Left renal cortex interstitium (tissue), 4 donors: ENCODE data around the gene GPR135. TPM values are rescaled to one million over a fixed set of nuclear protein-coding genes. Genes with fewer than 3 reads are reported as not detected.

Experiments used
- DNase-seq, 4 donors: peaks; one replicate each; pipeline ENCODE4 v3.0.0-alpha.2; 2013; ENCODE audit warnings: low read depth in 4 of 4, low spot score in 2 of 4, missing footprints in 1 of 4
- polyA plus RNA-seq, 4 donors: library from polyadenylated mRNA; unstranded; fragments of 120-200 nt; gene quantifications; one replicate each; pipeline ENCODE4 v1.2.1, GENCODE V29; 2013; ENCODE audit not compliant: insufficient read length in 4 of 4

The GPR135 gene
- polyA plus RNA-seq, 4 donors: 3.3 to 6.3 (median 4.9) TPM

DNA sequence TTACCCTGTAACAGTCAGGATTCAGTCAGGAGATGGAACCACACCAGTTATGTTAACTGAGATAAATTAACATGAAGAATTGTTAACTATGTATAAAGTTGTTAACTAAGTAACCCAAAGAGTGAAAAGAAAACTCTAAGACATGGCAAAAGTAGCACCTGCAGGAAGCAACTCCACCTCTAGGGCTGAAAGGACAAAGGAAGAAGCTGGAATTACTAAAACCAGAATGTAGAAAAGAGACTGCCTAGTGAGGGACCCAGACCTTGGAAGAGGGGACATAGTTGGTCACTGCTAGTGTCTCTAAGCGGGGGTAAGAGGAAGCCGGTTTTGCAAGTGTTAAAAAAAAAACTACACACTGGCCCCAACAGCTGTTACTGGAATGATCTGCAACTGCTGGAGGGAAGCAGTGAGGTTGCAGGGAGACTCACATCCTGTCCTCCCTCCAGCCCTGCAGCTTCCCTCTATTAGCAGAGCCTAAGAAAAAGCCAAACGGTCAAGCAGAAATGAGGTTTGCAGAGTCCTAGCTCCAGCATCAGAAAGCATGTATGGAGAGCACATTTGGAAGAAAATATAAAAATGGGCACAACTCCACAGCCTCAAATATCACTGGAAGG lies 39.8 kb downstream of the GPR135 start:
- DNase-seq: no peak

- DNase-seq: peak in 2 of 4 donors; percentile 65 to 84
Observed at GRCh38 chr14:59424341-59425071, 40.7 kb downstream of the GPR135 start.

GRCh38 chr14:59422069-59422881 lies 42.9 kb downstream of the GPR135 start:
- DNase-seq: no peak

- no peak for DNase-seq
Observed at GRCh38 chr14:59419303-59419702, 45.9 kb downstream of the GPR135 start.

DNA sequence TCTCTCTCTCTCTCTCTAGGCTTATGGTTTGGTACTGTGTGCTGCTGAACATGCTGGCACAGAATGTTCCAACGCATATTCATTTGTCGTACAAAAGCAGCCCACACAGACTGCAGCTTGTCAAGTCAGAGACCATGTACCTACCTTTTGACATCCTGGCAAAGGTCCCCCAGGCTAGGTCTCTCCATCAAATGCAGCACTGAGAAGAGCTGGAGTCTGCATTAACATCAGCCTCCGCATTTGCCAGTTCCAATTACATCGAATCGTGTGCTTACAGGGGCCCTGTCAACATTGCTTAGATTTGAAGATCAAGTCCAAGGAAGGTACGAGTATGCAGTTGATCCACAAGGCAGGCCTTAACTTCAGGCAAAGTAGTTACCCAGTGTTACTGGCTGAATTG lies 47.9 kb downstream of the GPR135 start:
- DNase-seq: no peak

DNA sequence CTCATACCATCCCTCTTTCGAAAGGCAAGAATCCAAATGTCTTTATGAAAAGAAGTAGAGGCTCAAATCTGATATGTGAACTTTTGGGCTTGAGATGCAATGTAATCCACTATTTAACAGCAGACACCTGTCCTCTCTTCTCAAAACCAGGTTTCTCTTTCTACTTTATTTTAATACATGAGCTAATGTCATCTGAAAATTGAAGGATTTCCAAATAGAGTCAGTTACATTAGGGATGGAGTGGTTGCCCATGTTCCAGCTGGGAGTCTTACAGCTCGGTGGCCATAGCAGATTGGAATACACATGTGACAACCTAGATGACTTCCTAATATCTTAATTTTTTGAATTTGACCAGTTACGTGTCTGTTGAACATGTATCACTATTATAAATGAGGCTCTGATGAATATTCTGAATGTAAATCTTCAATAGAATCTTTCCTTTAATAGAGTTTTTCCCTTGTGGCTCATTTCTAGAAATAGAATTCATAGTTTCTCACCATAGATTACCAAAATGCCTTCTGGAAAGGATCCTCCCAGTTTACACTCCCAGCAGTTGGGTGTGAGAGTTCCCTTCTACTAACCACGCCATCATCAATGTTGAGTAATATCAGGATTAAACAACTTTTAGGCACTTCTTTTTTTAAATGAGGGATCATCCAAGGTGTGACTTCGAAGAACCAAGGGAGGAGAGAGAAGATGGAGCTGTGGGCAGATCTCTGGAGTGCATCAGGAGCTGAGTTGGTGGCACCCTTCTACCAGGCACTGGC lies 49.2 kb downstream of the GPR135 start:
- no peak for DNase-seq

Other genes with a start within 250 kb of the GPR135 start
- 10 to 100 TPM; 38.6 to 56.0 (median 51.2) TPM for gene L3HYPDH, start 19.0 kb upstream of the GPR135 start, polyA plus RNA-seq
- gene JKAMP, start 19.1 kb upstream of the GPR135 start, polyA plus RNA-seq: 10 to 100 TPM; 60.7 to 85.4 (median 77.0) TPM
- 1 to 10 TPM in 1 of 4 donors, under 1 TPM in 3; 0.61 to 1.1 (median 0.87) TPM for gene CCDC175, start 111.4 kb upstream of the GPR135 start, polyA plus RNA-seq